HUES48 (cell line): ENCODE measurements around the gene INO80B.
"Not testable (repeated sequence)": the region's sequence is repeated elsewhere in the genome, so short reads cannot be mapped to it uniquely, and the experiment has no call there.

ENCODE experiments used
- H3K27ac ChIP-seq: one replicate; pipeline ENCODE4 v1.7.0; 2013; ENCODE audit warnings: low read depth, low read length, inconsistent platforms
- H3K27me3 ChIP-seq: 2 replicates; pipeline ENCODE4 v1.6.1; 2013; ENCODE audit warnings: mild to moderate bottlenecking, low read length; ENCODE audit not compliant: control insufficient read depth, insufficient read depth
- H3K36me3 ChIP-seq: 2 replicates; pipeline ENCODE4 v1.6.1; 2013; ENCODE audit warnings: low read length; ENCODE audit not compliant: control insufficient read depth, insufficient read depth
- H3K4me1 ChIP-seq: 2 replicates; pipeline ENCODE4 v1.6.1; 2013; ENCODE audit warnings: mild to moderate bottlenecking, low read length; ENCODE audit not compliant: control insufficient read depth, insufficient read depth
- H3K4me3 ChIP-seq: 2 replicates; pipeline ENCODE4 v1.5.1; 2013; ENCODE audit warnings: mild to moderate bottlenecking, low read depth, low read length
- H3K9ac ChIP-seq: 2 replicates; pipeline ENCODE4 v1.6.1; 2013; ENCODE audit warnings: mild to moderate bottlenecking, low read depth, low read length, moderate library complexity
- H3K9me3 ChIP-seq: 2 replicates; pipeline ENCODE4 v1.6.1; 2013; ENCODE audit warnings: low read length; ENCODE audit not compliant: control insufficient read depth, insufficient read depth

INO80B gene

GRCh38 chr2:74471332-74472065 is 16.6 kb downstream of the INO80B start:
- Histone ChIP-seq H3K4me3 (peak overlapping the region; percentile 99), H3K27me3 (no peaks in the 10 kb centered on the region), H3K4me1 (peaks cover 10% of the 10 kb centered on the region; the same call in 1 of the 2 replicates), H3K9me3 (no peaks in the 10 kb centered on the region), H3K9ac (peak overlapping the region; percentile 81), H3K36me3 (peaks cover 17% of the 10 kb centered on the region), H3K27ac (peak overlapping the region; percentile 95)

GRCh38 chr2:74472086-74472944 is 17.4 kb downstream of the INO80B start, which contains the start of gene MRPL53:
Gene MRPL53, minus strand, starts transcription at chr2:74472680. Its CDS starts 20 bp downstream, at chr2:74472660.
- peak within 1 kb of the TSS; percentile 99 for H3K4me3 ChIP-seq
- H3K9ac ChIP-seq, result peak within 1 kb of the TSS; percentile 81
- H3K27ac ChIP-seq, result peak within 1 kb of the TSS; percentile 95
- H3K4me1 ChIP-seq, result peaks cover 10% of the 10 kb centered on the region; the same call in 1 of the 2 replicates
- H3K9me3 ChIP-seq, result no peaks in the 10 kb centered on the region
- H3K36me3 ChIP-seq, result peaks cover 22% of the 10 kb centered on the region
- no peaks in the 10 kb centered on the region for H3K27me3 ChIP-seq

- peaks cover 27% of the 10 kb centered on the region for H3K36me3 ChIP-seq
- peak overlapping the region; percentile 95 for H3K27ac ChIP-seq
- H3K9me3 ChIP-seq, result no peaks in the 10 kb centered on the region
- H3K4me3 ChIP-seq, result peak overlapping the region; percentile 99
- peaks cover 10% of the 10 kb centered on the region; the same call in 1 of the 2 replicates for H3K4me1 ChIP-seq
- peak overlapping the region; percentile 81 for H3K9ac ChIP-seq
- H3K27me3 ChIP-seq, result no peaks in the 10 kb centered on the region
Measured at GRCh38 chr2:74472945-74473258, 18.0 kb downstream of the INO80B start.

- no peak overlapping the region for H3K4me3 ChIP-seq
- H3K27ac ChIP-seq, result no peak overlapping the region
- no peaks in the 10 kb centered on the region for H3K27me3 ChIP-seq
- H3K36me3 ChIP-seq, result peaks cover 31% of the 10 kb centered on the region
- peaks cover 10% of the 10 kb centered on the region; the same call in 1 of the 2 replicates for H3K4me1 ChIP-seq
- H3K9me3 ChIP-seq, result no peaks in the 10 kb centered on the region
- H3K9ac ChIP-seq, result no peak overlapping the region
Measured at GRCh38 chr2:74474481-74474880, 19.6 kb downstream of the INO80B start.

- Histone ChIP-seq H3K4me3 (no peak overlapping the region), H3K27ac (no peak overlapping the region), H3K36me3 (peaks cover 36% of the 10 kb centered on the region), H3K27me3 (no peaks in the 10 kb centered on the region), H3K4me1 (peaks cover 10% of the 10 kb centered on the region; the same call in 1 of the 2 replicates), H3K9ac (no peak overlapping the region), H3K9me3 (no peaks in the 10 kb centered on the region)
Measured at GRCh38 chr2:74474899-74475298, 20.0 kb downstream of the INO80B start.

GRCh38 chr2:74481431-74481830 is 26.5 kb downstream of the INO80B start:
- H3K9ac ChIP-seq, result no peak overlapping the region
- peaks cover 6% of the 10 kb centered on the region for H3K4me1 ChIP-seq
- H3K9me3 ChIP-seq, result no peaks in the 10 kb centered on the region
- no peak overlapping the region for H3K27ac ChIP-seq
- H3K4me3 ChIP-seq, result peak overlapping the region; percentile 78
- no peaks in the 10 kb centered on the region for H3K27me3 ChIP-seq
- H3K36me3 ChIP-seq, result peaks cover 36% of the 10 kb centered on the region

DNA sequence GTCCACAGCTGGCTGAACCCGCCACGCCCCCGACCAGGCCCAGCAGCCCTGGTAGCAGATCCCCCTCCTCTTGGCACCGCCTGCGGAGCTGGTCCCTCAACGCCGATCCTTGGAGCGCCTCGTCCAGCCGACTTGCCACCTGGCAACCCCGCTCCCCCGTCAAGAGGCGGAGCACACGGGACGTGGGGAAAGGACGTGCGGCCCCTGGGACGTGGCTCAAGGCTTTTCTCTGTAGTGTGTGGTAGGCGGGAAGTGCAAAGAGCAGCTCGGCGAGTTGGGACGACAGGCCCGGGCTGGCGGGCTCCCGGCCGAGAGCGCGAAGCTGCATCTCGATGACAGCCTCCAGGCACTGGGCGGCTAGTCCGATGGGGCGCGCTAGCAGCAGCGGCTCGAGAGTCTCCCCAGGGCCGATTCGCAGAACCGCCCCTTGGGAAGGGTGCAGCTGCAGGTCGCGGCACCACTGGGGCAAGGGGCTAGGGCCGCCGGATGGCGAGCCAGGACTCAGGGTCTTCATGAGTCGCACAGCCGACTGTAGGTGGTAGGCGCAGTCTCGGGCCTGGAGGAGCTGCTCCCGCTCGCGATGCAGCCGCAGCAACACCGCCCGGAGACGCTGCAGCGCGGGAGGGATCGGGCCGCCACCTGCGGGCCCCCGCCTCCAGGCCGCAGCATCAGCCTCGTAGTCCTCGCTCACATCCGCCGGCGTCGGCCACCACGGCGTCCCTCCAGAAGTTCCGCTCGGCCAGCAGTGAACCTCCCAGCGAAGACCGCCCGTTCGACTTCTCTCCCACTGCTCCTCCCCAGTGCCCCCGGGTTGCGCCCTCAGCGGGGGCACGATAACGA is 27.3 kb downstream of the INO80B start:
- Histone ChIP-seq H3K9me3 (no peaks in the 10 kb centered on the region), H3K27me3 (no peaks in the 10 kb centered on the region), H3K27ac (peak overlapping the region; percentile 90), H3K4me3 (peak overlapping the region; percentile 78), H3K9ac (peak overlapping the region; percentile 76), H3K36me3 (peaks cover 34% of the 10 kb centered on the region), H3K4me1 (peaks cover 6% of the 10 kb centered on the region)

- peak within 1 kb of the TSS; percentile 78 for H3K4me3 ChIP-seq
- H3K9me3 ChIP-seq, result no peaks in the 10 kb centered on the region
- H3K9ac ChIP-seq, result peak within 1 kb of the TSS; percentile 76
- no peaks in the 10 kb centered on the region for H3K27me3 ChIP-seq
- H3K36me3 ChIP-seq, result peaks cover 29% of the 10 kb centered on the region
- H3K27ac ChIP-seq, result peak within 1 kb of the TSS; percentile 90
- peaks cover 6% of the 10 kb centered on the region for H3K4me1 ChIP-seq
Measured at GRCh38 chr2:74482801-74483674, 28.2 kb downstream of the INO80B start, which contains the start of the genes CCDC142 and TTC31. Gene CCDC142, minus strand, starts transcription at chr2:74482998. Its CDS starts 161 bp downstream, at chr2:74482837. Gene TTC31, plus strand, starts transcription at chr2:74483081. Its CDS starts 15 bp downstream, at chr2:74483096.

GRCh38 chr2:74483675-74484164 is 28.8 kb downstream of the INO80B start:
- Histone ChIP-seq H3K36me3 (peaks cover 29% of the 10 kb centered on the region), H3K4me3 (peak overlapping the region; percentile 78)
- H3K9me3 ChIP-seq, H3K9ac ChIP-seq, H3K4me1 ChIP-seq, H3K27ac ChIP-seq, H3K27me3 ChIP-seq: not testable (repeated sequence)
